ENCODE data around the gene RSPO1. TPM values are rescaled to one million over a fixed set of nuclear protein-coding genes. Genes with fewer than 3 reads are reported as not detected.

Gene RSPO1
- polyA plus RNA-seq, 2 of the 4 experiments (the other 2 are of a cell fraction), result 0.12 TPM; not detected in 1

GRCh38 chr1:37676281-37677142, 41.8 kb upstream of the RSPO1 start:
- no peak for ATAC-seq
- Histone ChIP-seq H3K4me2 (no peak overlapping the region), H3K4me1 (no peaks in the 10 kb centered on the region), H3K4me3 (no peak overlapping the region), H3K9me3 (no peaks in the 10 kb centered on the region), H3K27ac (no peak overlapping the region)
- TF ChIP-seq USF2 (IDR thresholded peaks at IDR 0.05) (no peak), HDAC2 (IDR thresholded peaks at IDR 0.05) (no peak), FOXS1 (CRISPR knock-in tag; IDR thresholded peaks at IDR 0.05) (no peak), PHF8 (IDR thresholded peaks at IDR 0.05; ENCODE audit: borderline replicate concordance, low read depth) (no peak), RFX5 (IDR thresholded peaks at IDR 0.05) (no peak), MAZ (IDR thresholded peaks at IDR 0.05; ENCODE audit: borderline replicate concordance, low read depth, low read length) (no peak), EP300 (IDR thresholded peaks at IDR 0.05) (no peak), TP53 (CRISPR knock-in tag; IDR thresholded peaks at IDR 0.05) (no peak)
- FAIRE-seq, result no peak
- ChIA-PET POLR2A (no interaction called here), CTCF (interaction anchor here (1.0 to 2.0 kb wide), 4 partner anchors 13 to 73 kb away, joined by 3 to 7 read pairs (median 4); no protein-coding TSS in a partner anchor)
- WGBS (ENCODE audit: missing lambda C conversion rate), result 53% methylated on average over 14 of the region's 14 CpGs
- DNase-seq (ENCODE audit: low read depth in 1 of 2, low spot score in 1 of 2), result no peak

GRCh38 chr1:37673920-37674319, 39.2 kb upstream of the RSPO1 start:
- Histone ChIP-seq H3K4me2 (no peak overlapping the region), H3K4me1 (no peaks in the 10 kb centered on the region), H3K4me3 (no peak overlapping the region), H3K27ac (no peak overlapping the region), H3K9me3 (no peaks in the 10 kb centered on the region)
- POLR2A ChIA-PET, result no interaction called here
- DNase-seq (ENCODE audit: low read depth in 1 of 2, low spot score in 1 of 2), result no peak
- TF ChIP-seq MAFK (IDR thresholded peaks at IDR 0.05; ENCODE audit: partially characterized antibody) (no peak), POLR2A (IDR thresholded peaks at IDR 0.05; ENCODE audit: low read length) (no peak), NR3C1 (IDR thresholded peaks at IDR 0.05) (no peak), REST (IDR thresholded peaks at IDR 0.05) (no peak)
- no peak for ATAC-seq
- WGBS (ENCODE audit: missing lambda C conversion rate), result 74% methylated on average over 8 of the region's 10 CpGs
- CTCF ChIA-PET, result interaction anchor here (1.5 to 3.0 kb wide), 4 partner anchors 8 to 219 kb away, joined by 3 to 9 read pairs (median 6); no protein-coding TSS in a partner anchor
- FAIRE-seq, result no peak

DNA sequence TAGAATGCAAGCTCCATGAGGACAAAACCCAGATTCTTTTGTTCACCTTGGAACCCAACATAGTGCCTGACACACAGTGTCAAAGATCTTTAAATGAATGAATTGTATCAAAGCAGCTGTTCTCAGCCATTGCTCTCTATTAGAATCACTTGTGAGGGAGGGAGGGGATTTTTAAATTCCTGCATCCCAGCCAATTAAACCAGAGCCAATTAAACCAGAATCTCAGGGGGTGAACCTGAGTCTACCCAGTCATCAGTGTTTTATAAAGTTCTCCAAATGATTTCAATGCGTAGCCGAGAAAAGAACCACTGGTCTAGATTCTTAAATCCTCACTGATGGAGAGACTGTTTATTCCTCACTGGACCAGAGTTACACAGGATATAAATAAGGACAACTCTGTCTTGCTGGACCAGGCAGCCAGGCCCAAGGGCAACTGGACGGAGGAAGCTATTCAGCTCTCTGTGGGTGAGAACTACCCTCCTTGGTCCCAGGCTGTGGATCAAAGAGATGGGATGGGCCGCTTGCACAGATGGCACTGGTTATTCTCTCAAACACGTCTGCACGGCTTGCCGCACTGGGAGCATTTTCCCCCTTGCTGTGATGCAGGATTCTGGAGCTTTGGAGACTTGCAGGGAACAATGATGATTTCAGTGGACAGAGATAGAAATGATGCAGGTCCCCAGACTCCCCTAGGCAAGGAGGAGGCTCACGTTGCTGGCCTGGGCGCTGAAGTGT, 37.6 kb upstream of the RSPO1 start:
- TF ChIP-seq TP53 (CRISPR knock-in tag; IDR thresholded peaks at IDR 0.05), result no peak
- no peak for TF ChIP-seq CHD2 (IDR thresholded peaks at IDR 0.05; ENCODE audit: low read length, partially characterized antibody)
- no peak for TF ChIP-seq NPAS2 (CRISPR knock-in tag; IDR thresholded peaks at IDR 0.05; ENCODE audit: borderline replicate concordance)
- TF ChIP-seq, protein P1, sequence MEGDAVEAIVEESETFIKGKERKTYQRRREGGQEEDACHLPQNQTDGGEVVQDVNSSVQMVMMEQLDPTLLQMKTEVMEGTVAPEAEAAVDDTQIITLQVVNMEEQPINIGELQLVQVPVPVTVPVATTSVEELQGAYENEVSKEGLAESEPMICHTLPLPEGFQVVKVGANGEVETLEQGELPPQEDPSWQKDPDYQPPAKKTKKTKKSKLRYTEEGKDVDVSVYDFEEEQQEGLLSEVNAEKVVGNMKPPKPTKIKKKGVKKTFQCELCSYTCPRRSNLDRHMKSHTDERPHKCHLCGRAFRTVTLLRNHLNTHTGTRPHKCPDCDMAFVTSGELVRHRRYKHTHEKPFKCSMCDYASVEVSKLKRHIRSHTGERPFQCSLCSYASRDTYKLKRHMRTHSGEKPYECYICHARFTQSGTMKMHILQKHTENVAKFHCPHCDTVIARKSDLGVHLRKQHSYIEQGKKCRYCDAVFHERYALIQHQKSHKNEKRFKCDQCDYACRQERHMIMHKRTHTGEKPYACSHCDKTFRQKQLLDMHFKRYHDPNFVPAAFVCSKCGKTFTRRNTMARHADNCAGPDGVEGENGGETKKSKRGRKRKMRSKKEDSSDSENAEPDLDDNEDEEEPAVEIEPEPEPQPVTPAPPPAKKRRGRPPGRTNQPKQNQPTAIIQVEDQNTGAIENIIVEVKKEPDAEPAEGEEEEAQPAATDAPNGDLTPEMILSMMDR (IDR thresholded peaks at IDR 0.05), result no peak
- H3K9me3 ChIP-seq, result no peaks in the 10 kb centered on the region
- ChIA-PET POLR2A (no interaction called here), CTCF (interaction anchor here (1.0 to 3.0 kb wide), 4 partner anchors 10 to 217 kb away, joined by 3 to 9 read pairs (median 6); no protein-coding TSS in a partner anchor)
- DNase-seq (ENCODE audit: low read depth in 1 of 2, low spot score in 1 of 2), result no peak
- H3K4me1 ChIP-seq, result no peaks in the 10 kb centered on the region
- no peak overlapping the region for H3K4me3 ChIP-seq
- no peak for FAIRE-seq
- no peak overlapping the region for H3K27ac ChIP-seq
- no peak overlapping the region for H3K4me2 ChIP-seq
- 56% methylated on average over 8 of the region's 9 CpGs for WGBS (ENCODE audit: missing lambda C conversion rate)
- no peak for ATAC-seq
